ENCODE data around the gene CLEC4A.
"Not testable (repeated sequence)": the region's sequence is repeated elsewhere in the genome, so short reads cannot be mapped to it uniquely, and the experiment has no call there.

CLEC4A gene

DNA sequence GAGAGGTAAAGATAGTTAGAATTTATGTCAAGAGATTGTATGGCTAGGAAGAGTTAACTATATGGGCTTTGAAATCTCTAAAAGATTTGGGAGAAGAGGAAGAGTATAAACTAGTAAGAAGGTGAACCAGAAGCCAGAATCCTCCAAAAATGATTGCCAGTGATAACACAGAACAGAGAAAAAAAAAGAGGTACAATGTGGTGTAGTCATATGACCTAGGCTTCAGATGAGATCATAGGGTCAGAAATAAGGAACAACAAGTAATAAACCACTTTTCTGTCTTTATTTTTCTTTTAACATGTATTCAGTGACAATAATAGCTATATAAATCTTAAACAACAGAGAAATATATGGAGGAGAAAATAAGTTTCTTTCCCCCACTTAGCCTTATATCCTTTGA lies 43.3 kb upstream of the CLEC4A start:
- H3F3A ChIP-seq (ENCODE audit: low read depth): peaks cover 3% of the 10 kb centered on the region; the same call in 1 of the 2 replicates
- H3K79me2 ChIP-seq (ENCODE audit: insufficient read depth, low read length): peaks cover 46% of the 10 kb centered on the region
- no peak overlapping the region for H3K4me3 ChIP-seq (ENCODE audit: low read length, poor library complexity, severe bottlenecking)
- H3K9me3 ChIP-seq (ENCODE audit: insufficient read depth, low read depth, low read length): no peaks in the 10 kb centered on the region
- no peaks in the 10 kb centered on the region for H3K27me3 ChIP-seq (ENCODE audit: insufficient read depth, low read length, poor library complexity, severe bottlenecking)
- peak overlapping the region; percentile 94 for H3K4me2 ChIP-seq (ENCODE audit: low read depth, low read length, poor library complexity, severe bottlenecking)
- TF ChIP-seq EZH2phosphoT487 (IDR thresholded peaks at IDR 0.05; ENCODE audit: borderline replicate concordance): no peak
- TF ChIP-seq CTCF (conservative IDR thresholded peaks at IDR 0.05; ENCODE audit: low read length): no peak
- no peak overlapping the region for H2AFZ ChIP-seq (ENCODE audit: low read length)
- H3K36me3 ChIP-seq (ENCODE audit: insufficient read depth, low read length): no peaks in the 10 kb centered on the region
- H4K20me1 ChIP-seq (ENCODE audit: insufficient read depth, low read length, poor library complexity, severe bottlenecking): peaks cover 3% of the 10 kb centered on the region
- H3K9ac ChIP-seq (ENCODE audit: low read depth, low read length, poor library complexity, severe bottlenecking): peak overlapping the region; percentile 95
- H3K9me2 ChIP-seq (replicated peaks; ENCODE audit: low read depth, low read length): no peaks in the 10 kb centered on the region
- H3K4me1 ChIP-seq (ENCODE audit: insufficient read depth, low read length, poor library complexity, severe bottlenecking): peaks cover 34% of the 10 kb centered on the region

- H3K4me3 ChIP-seq (ENCODE audit: low read length, poor library complexity, severe bottlenecking): peak overlapping the region; percentile 94
- peak overlapping the region; percentile 82 for H2AFZ ChIP-seq (ENCODE audit: low read length)
- H3K9ac ChIP-seq (ENCODE audit: low read depth, low read length, poor library complexity, severe bottlenecking): peak overlapping the region; percentile 95
- H3K36me3 ChIP-seq (ENCODE audit: insufficient read depth, low read length): no peaks in the 10 kb centered on the region
- H3K4me1 ChIP-seq (ENCODE audit: insufficient read depth, low read length, poor library complexity, severe bottlenecking): peaks cover 44% of the 10 kb centered on the region
- no peak for TF ChIP-seq CTCF (conservative IDR thresholded peaks at IDR 0.05; ENCODE audit: low read length)
- TF ChIP-seq EZH2phosphoT487 (IDR thresholded peaks at IDR 0.05; ENCODE audit: borderline replicate concordance): no peak
- H3K27me3 ChIP-seq (ENCODE audit: insufficient read depth, low read length, poor library complexity, severe bottlenecking): no peaks in the 10 kb centered on the region
- H3K9me3 ChIP-seq (ENCODE audit: insufficient read depth, low read depth, low read length): no peaks in the 10 kb centered on the region
- peaks cover 59% of the 10 kb centered on the region for H3K79me2 ChIP-seq (ENCODE audit: insufficient read depth, low read length)
- H4K20me1 ChIP-seq (ENCODE audit: insufficient read depth, low read length, poor library complexity, severe bottlenecking): peaks cover 3% of the 10 kb centered on the region
- peak overlapping the region; percentile 94 for H3K4me2 ChIP-seq (ENCODE audit: low read depth, low read length, poor library complexity, severe bottlenecking)
- H3F3A ChIP-seq (ENCODE audit: low read depth): peaks cover 3% of the 10 kb centered on the region; the same call in 1 of the 2 replicates
- H3K9me2 ChIP-seq (replicated peaks; ENCODE audit: low read depth, low read length): no peaks in the 10 kb centered on the region
Measured at GRCh38 chr12:8081251-8081920, 42.0 kb upstream of the CLEC4A start.

- Histone ChIP-seq H2AFZ (ENCODE audit: low read length) (peak overlapping the region; percentile 82; the same call in 1 of the 2 replicates), H4K20me1 (ENCODE audit: insufficient read depth, low read length, poor library complexity, severe bottlenecking) (peaks cover 3% of the 10 kb centered on the region), H3K9me2 (replicated peaks; ENCODE audit: low read depth, low read length) (no peaks in the 10 kb centered on the region), H3K36me3 (ENCODE audit: insufficient read depth, low read length) (no peaks in the 10 kb centered on the region), H3K4me2 (ENCODE audit: low read depth, low read length, poor library complexity, severe bottlenecking) (peak overlapping the region; percentile 92), H3K9me3 (ENCODE audit: insufficient read depth, low read depth, low read length) (no peaks in the 10 kb centered on the region), H3K27me3 (ENCODE audit: insufficient read depth, low read length, poor library complexity, severe bottlenecking) (no peaks in the 10 kb centered on the region), H3F3A (ENCODE audit: low read depth) (peaks cover 3% of the 10 kb centered on the region; the same call in 1 of the 2 replicates), H3K9ac (ENCODE audit: low read depth, low read length, poor library complexity, severe bottlenecking) (peak overlapping the region; percentile 95), H3K79me2 (ENCODE audit: insufficient read depth, low read length) (peaks cover 72% of the 10 kb centered on the region), H3K4me3 (ENCODE audit: low read length, poor library complexity, severe bottlenecking) (peak overlapping the region; percentile 94), H3K4me1 (ENCODE audit: insufficient read depth, low read length, poor library complexity, severe bottlenecking) (peaks cover 50% of the 10 kb centered on the region)
- no peak for TF ChIP-seq CTCF (conservative IDR thresholded peaks at IDR 0.05; ENCODE audit: low read length)
- TF ChIP-seq EZH2phosphoT487 (IDR thresholded peaks at IDR 0.05; ENCODE audit: borderline replicate concordance): no peak
Measured at GRCh38 chr12:8082808-8083100, 40.7 kb upstream of the CLEC4A start.

DNA sequence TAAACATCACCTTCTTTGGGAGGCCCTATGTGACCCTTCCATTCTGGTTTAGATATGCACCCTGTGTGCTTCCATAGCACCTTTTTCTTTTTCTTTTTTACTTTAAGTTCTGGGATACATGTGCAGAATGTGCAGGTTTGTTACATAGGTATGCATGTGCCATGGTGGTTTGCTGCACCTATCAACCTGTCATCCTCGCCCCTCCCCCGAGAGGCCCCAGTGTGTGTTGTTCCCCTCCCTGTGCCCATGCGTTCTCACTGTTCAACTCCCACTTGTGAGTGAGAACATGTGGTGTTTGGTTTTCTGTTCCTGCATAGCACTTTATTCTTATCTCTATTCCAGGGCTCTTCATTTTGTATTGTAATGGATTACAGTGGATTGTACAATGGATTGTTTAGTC lies 39.1 kb upstream of the CLEC4A start:
- not testable (repeated sequence) for H3K9ac ChIP-seq (ENCODE audit: low read depth, low read length, poor library complexity, severe bottlenecking); H3K36me3 ChIP-seq (ENCODE audit: insufficient read depth, low read length); H2AFZ ChIP-seq (ENCODE audit: low read length); H3K9me3 ChIP-seq (ENCODE audit: insufficient read depth, low read depth, low read length); H4K20me1 ChIP-seq (ENCODE audit: insufficient read depth, low read length, poor library complexity, severe bottlenecking); H3K27me3 ChIP-seq (ENCODE audit: insufficient read depth, low read length, poor library complexity, severe bottlenecking); H3K9me2 ChIP-seq (replicated peaks; ENCODE audit: low read depth, low read length); H3F3A ChIP-seq (ENCODE audit: low read depth)
- H3K4me3 ChIP-seq (ENCODE audit: low read length, poor library complexity, severe bottlenecking): peak overlapping the region; percentile 94
- H3K4me1 ChIP-seq (ENCODE audit: insufficient read depth, low read length, poor library complexity, severe bottlenecking): peaks cover 66% of the 10 kb centered on the region
- peaks cover 88% of the 10 kb centered on the region for H3K79me2 ChIP-seq (ENCODE audit: insufficient read depth, low read length)
- peak overlapping the region; percentile 92 for H3K4me2 ChIP-seq (ENCODE audit: low read depth, low read length, poor library complexity, severe bottlenecking)
